ENCODE results near the gene TEX35. TPM values are rescaled to one million over a fixed set of nuclear protein-coding genes. Genes with fewer than 3 reads are reported as not detected.

Gene TEX35
- total RNA-seq, 1 donor from 2014 or later, result not detected

DNA sequence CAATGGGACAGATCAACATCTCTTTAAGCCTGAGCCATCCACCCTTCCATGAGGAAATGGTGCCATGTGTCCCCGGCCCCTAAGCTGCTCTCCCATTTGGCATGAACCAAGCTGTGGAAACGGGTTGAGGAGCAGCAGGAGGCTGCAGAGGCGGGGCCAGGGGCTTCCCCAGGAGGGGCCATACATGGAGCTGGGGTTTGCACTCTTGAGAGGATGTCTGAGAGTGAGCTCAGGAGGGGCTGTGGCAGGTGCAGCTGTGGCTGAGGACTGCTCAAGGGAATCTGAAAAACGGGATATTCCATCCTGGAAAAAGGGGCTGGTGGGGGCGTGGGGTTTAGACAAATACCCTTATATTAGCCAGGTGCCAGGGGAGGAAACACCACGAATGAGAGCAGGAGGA lies 9.1 kb upstream of the TEX35 start:
- DNase-seq (ENCODE audit: extremely low spot score, unreplicated experiment), result no peak
- H3K4me3 Mint-ChIP-seq (ENCODE audit: unreplicated experiment), result no peak overlapping the region
- no peaks in the 10 kb centered on the region for H3K4me1 Mint-ChIP-seq (ENCODE audit: unreplicated experiment)
- H3K9me3 Mint-ChIP-seq (ENCODE audit: unreplicated experiment), result no peaks in the 10 kb centered on the region
- H3K27ac Mint-ChIP-seq (ENCODE audit: unreplicated experiment), result no peak overlapping the region
- no peaks in the 10 kb centered on the region for H3K36me3 Mint-ChIP-seq (ENCODE audit: unreplicated experiment)
- H3K27me3 Mint-ChIP-seq (ENCODE audit: unreplicated experiment), result no peaks in the 10 kb centered on the region
- TF ChIP-seq, protein P1, sequence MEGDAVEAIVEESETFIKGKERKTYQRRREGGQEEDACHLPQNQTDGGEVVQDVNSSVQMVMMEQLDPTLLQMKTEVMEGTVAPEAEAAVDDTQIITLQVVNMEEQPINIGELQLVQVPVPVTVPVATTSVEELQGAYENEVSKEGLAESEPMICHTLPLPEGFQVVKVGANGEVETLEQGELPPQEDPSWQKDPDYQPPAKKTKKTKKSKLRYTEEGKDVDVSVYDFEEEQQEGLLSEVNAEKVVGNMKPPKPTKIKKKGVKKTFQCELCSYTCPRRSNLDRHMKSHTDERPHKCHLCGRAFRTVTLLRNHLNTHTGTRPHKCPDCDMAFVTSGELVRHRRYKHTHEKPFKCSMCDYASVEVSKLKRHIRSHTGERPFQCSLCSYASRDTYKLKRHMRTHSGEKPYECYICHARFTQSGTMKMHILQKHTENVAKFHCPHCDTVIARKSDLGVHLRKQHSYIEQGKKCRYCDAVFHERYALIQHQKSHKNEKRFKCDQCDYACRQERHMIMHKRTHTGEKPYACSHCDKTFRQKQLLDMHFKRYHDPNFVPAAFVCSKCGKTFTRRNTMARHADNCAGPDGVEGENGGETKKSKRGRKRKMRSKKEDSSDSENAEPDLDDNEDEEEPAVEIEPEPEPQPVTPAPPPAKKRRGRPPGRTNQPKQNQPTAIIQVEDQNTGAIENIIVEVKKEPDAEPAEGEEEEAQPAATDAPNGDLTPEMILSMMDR (IDR thresholded peaks at IDR 0.05), result no peak

DNA sequence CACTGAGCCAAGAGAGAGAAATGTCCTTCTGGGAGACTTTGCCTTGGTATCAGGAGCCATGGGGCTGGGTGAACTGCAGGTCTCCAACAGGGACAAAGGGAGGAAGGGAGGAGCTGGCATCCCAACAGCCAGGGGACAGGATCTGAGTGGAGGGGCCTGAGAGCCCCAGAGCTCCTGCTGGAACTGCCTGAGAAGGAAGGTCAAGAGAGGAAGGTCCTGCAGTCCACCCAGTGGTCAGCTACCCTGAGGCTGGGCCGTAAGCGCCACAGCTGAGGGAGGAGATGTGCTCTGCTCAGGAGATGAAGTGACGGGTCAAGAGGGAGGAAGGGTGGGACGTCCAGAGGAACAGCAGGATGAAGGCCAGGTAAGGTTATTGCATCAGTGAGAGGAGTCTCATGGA lies 8.6 kb upstream of the TEX35 start:
- Mint-ChIP-seq H3K36me3 (ENCODE audit: unreplicated experiment) (no peaks in the 10 kb centered on the region), H3K4me3 (ENCODE audit: unreplicated experiment) (no peak overlapping the region), H3K27me3 (ENCODE audit: unreplicated experiment) (no peaks in the 10 kb centered on the region), H3K9me3 (ENCODE audit: unreplicated experiment) (no peaks in the 10 kb centered on the region), H3K4me1 (ENCODE audit: unreplicated experiment) (no peaks in the 10 kb centered on the region), H3K27ac (ENCODE audit: unreplicated experiment) (no peak overlapping the region)
- DNase-seq (ENCODE audit: extremely low spot score, unreplicated experiment), result no peak
- TF ChIP-seq, protein P1 (IDR thresholded peaks at IDR 0.05), result no peak

DNA sequence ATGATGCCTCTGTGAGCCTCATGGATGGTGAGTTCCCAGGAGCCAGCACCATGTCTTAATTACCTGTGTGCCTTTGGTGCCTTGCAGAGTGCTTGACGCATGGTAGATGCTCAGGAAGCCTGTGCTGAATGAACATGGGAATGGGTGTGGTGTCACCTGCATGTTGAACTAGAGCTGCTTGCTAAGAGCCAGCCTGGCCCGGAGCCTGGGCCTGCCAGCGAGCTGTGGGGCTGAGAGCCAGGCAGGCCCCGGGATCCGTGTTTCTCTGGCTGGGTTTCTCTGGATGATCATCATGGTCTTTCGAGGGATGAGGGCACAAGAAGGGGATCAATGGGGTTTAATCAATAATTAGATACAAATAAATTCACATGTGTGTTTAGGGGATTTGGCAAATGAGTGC lies 6.7 kb upstream of the TEX35 start:
- TF ChIP-seq, protein P1 (IDR thresholded peaks at IDR 0.05), result no peak
- no peaks in the 10 kb centered on the region for H3K9me3 Mint-ChIP-seq (ENCODE audit: unreplicated experiment)
- no peaks in the 10 kb centered on the region for H3K27me3 Mint-ChIP-seq (ENCODE audit: unreplicated experiment)
- DNase-seq (ENCODE audit: extremely low spot score, unreplicated experiment), result no peak
- no peak overlapping the region for H3K4me3 Mint-ChIP-seq (ENCODE audit: unreplicated experiment)
- no peak overlapping the region for H3K27ac Mint-ChIP-seq (ENCODE audit: unreplicated experiment)
- no peaks in the 10 kb centered on the region for H3K36me3 Mint-ChIP-seq (ENCODE audit: unreplicated experiment)
- H3K4me1 Mint-ChIP-seq (ENCODE audit: unreplicated experiment), result no peaks in the 10 kb centered on the region

DNA sequence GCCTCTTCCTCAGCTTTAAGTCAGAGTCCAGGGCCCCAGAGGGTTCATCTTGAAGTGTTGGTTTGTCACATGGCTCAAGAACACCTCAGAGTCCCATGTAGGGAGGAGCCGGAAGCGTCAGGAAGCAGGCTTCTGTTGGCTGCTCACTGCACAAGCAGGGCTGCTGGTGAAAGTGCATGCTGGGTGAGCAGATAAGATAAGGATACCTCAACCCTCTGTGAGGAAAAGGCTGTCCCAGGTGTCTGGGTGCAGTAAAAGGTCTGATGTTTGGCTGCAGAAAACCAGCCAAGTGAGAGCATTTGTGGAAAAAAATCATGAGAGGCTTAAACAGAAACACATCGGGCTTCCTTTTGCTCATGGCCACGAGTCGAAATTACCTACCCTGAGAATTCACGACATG lies 6.2 kb upstream of the TEX35 start:
- no peaks in the 10 kb centered on the region for H3K9me3 Mint-ChIP-seq (ENCODE audit: unreplicated experiment)
- no peak overlapping the region for H3K27ac Mint-ChIP-seq (ENCODE audit: unreplicated experiment)
- H3K4me3 Mint-ChIP-seq (ENCODE audit: unreplicated experiment), result no peak overlapping the region
- H3K4me1 Mint-ChIP-seq (ENCODE audit: unreplicated experiment), result no peaks in the 10 kb centered on the region
- no peaks in the 10 kb centered on the region for H3K27me3 Mint-ChIP-seq (ENCODE audit: unreplicated experiment)
- no peaks in the 10 kb centered on the region for H3K36me3 Mint-ChIP-seq (ENCODE audit: unreplicated experiment)
- TF ChIP-seq, protein P1 (IDR thresholded peaks at IDR 0.05), result no peak
- DNase-seq (ENCODE audit: extremely low spot score, unreplicated experiment), result no peak

DNA sequence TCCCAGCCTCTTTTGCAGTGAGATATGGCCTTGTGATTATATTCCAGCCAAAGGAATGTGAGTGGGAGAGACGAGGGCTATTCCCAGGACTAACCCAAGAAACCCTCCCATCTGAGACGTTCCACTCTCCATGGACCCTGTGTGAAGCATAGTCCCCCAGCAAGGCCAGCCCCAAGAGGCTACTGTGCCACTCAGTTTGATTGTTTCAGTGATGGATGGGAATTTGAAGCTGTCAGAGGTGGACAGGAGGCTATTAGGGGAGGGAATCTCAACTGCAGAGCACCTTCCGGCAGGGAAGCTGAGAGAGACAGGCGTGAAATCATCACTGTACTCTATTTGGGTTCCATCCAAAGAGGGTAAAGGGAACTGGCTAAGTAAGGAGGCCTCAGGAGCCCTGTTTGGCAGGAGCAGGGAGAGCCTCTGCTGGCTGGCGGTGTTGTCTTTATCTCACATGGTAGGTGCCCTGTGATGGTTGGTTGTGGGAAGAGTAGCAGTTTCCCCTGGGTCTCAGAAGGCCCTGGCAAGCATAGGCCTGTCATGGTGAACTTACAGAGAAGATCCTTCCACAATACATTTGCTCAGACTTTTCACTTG lies 3.4 kb upstream of the TEX35 start:
- Mint-ChIP-seq H3K4me1 (ENCODE audit: unreplicated experiment) (no peaks in the 10 kb centered on the region), H3K27ac (ENCODE audit: unreplicated experiment) (no peak overlapping the region), H3K27me3 (ENCODE audit: unreplicated experiment) (peaks cover 2% of the 10 kb centered on the region), H3K36me3 (ENCODE audit: unreplicated experiment) (no peaks in the 10 kb centered on the region), H3K4me3 (ENCODE audit: unreplicated experiment) (no peak overlapping the region), H3K9me3 (ENCODE audit: unreplicated experiment) (no peaks in the 10 kb centered on the region)
- TF ChIP-seq, protein P1 (IDR thresholded peaks at IDR 0.05), result no peak
- DNase-seq (ENCODE audit: extremely low spot score, unreplicated experiment), result no peak
